Natural killer cell (primary cell): ENCODE data around the gene ACAD9. TPM values are rescaled to one million over a fixed set of nuclear protein-coding genes. Genes with fewer than 3 reads are reported as not detected.

Experiments
- ATAC-seq, 3 donors: fragments of 150-1000 bp in 2 of 3; fragments of 200-7000 bp in 1 of 3; cut with Tn5 transposase; 1 replicate in 1 of 3; 2 replicates in 2 of 3; pipeline ENCODE4 v1.10.0; 2021; ENCODE audit warnings: mild to moderate bottlenecking in 2 of 3, moderate library complexity in 2 of 3
- DNase-seq, 2 donors: peaks; one replicate each; pipeline versions ENCODE4 v3.0.0 to v3.0.0-alpha.2; 2013 to 2021; ENCODE audit warnings: mixed read lengths in 1 of 2
- H3K27ac ChIP-seq: one replicate; pipeline ENCODE4 v1.5.1; 2013; ENCODE audit warnings: mild to moderate bottlenecking, low read length
- H3K27me3 ChIP-seq: one replicate; pipeline ENCODE4 v1.6.1; 2013; ENCODE audit warnings: low read length; ENCODE audit not compliant: control insufficient read depth, insufficient read depth
- H3K36me3 ChIP-seq: one replicate; pipeline ENCODE4 v1.6.1; 2013; ENCODE audit warnings: low read length; ENCODE audit not compliant: control insufficient read depth, insufficient read depth
- H3K4me1 ChIP-seq: one replicate; pipeline ENCODE4 v1.6.1; 2013; ENCODE audit warnings: low read length; ENCODE audit not compliant: control insufficient read depth, insufficient read depth
- H3K4me3 ChIP-seq: one replicate; pipeline ENCODE4 v1.5.1; 2013; ENCODE audit warnings: low read length
- H3K9me3 ChIP-seq: one replicate; pipeline ENCODE4 v1.6.1; 2013; ENCODE audit warnings: low read length; ENCODE audit not compliant: control insufficient read depth, insufficient read depth
- H3K27ac Mint-ChIP-seq, 2 donors: one replicate each; pipeline ENCODE4 v1.8.0; 2022; ENCODE audit warnings: mild to moderate bottlenecking in 2 of 2, mixed read lengths in 2 of 2, moderate library complexity in 1 of 2
- H3K27me3 Mint-ChIP-seq, 2 donors: one replicate each; pipeline ENCODE4 v1.8.0; 2022; ENCODE audit warnings: low read depth in 2 of 2, mixed read lengths in 2 of 2
- H3K36me3 Mint-ChIP-seq: one replicate; pipeline ENCODE4 v1.8.0; 2022; ENCODE audit warnings: mixed read lengths
- H3K4me1 Mint-ChIP-seq, 2 donors: one replicate each; pipeline ENCODE4 v1.8.0; 2022; ENCODE audit warnings: mixed read lengths in 2 of 2
- H3K4me3 Mint-ChIP-seq: one replicate; pipeline ENCODE4 v1.8.0; 2022; ENCODE audit warnings: mild to moderate bottlenecking, moderate library complexity, mixed read lengths
- H3K9me3 Mint-ChIP-seq, 2 donors: one replicate each; pipeline ENCODE4 v1.8.0; 2022; ENCODE audit warnings: mixed read lengths in 2 of 2
- CTCF ChIP-seq: fragments of 200-600 bp; IDR thresholded peaks from one replicate; pipeline ENCODE4 v1.8.0; 2022; ENCODE audit warnings: antibody characterized with exemption
- WGBS: methylation state at CpG from one replicate; pipeline ENCODE4 v1.1.7; 2013; ENCODE audit warnings: missing lambda C conversion rate; ENCODE audit not compliant: insufficient coverage; 5-methylcytosine and 5-hydroxymethylcytosine counted together
- intact Hi-C: fragments of 100-400 bp; cut with micrococcal nuclease; formaldehyde crosslinking; loops from one replicate; pipeline ENCODE4 v1.14.2; 2022
- total RNA-seq, 4 donors: library from RNA; stranded (reverse); fragments of 120-200 nt in 1 of 4; gene quantifications; one replicate each; pipeline versions ENCODE4 v1.2.3 to v1.2.4, GENCODE V29; 2013 to 2022

ACAD9 gene
- total RNA-seq, 3 donors from 2014 or later (not counting 1 experiment from before 2014, with no cell fraction given): 43.4 to 71.3 (median 54.2) TPM

DNA sequence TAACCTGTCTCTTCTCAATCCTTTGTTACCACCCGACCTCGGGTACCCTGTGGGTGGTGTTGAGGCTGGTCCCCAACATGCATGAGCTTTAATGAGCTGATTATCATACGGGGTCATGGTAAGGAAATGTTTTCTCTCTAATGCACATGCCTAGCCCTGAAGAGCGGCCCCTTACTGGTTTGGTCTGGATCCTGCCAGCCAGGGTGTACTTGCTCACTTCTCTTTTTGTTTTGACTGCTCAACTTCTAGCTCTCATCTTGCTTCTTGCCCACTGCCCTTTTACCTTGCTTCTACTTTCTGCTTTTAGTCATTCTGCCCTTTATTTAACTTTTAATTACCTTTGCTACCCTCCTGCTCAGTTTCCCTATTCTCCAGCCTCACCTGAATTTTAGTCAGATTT, 44.3 kb upstream of the ACAD9 start:
- no peaks in the 10 kb centered on the region for H3K27me3 ChIP-seq
- no peaks in the 10 kb centered on the region for H3K27me3 Mint-ChIP-seq
- H3K4me1 ChIP-seq: no peaks in the 10 kb centered on the region
- no peaks in the 10 kb centered on the region for H3K36me3 ChIP-seq
- ATAC-seq (no peak), DNase-seq (no peak)
- intact Hi-C loops: no loop called here
- no peak overlapping the region for H3K4me3 ChIP-seq
- H3K9me3 Mint-ChIP-seq: no peaks in the 10 kb centered on the region
- H3K27ac Mint-ChIP-seq: no peak overlapping the region
- H3K4me3 Mint-ChIP-seq: no peak overlapping the region
- WGBS: 88% methylated on average over 4 of the region's 4 CpGs
- TF ChIP-seq CTCF: no peak
- H3K4me1 Mint-ChIP-seq: no peaks in the 10 kb centered on the region
- no peaks in the 10 kb centered on the region for H3K36me3 Mint-ChIP-seq
- H3K27ac ChIP-seq: no peak overlapping the region
- no peaks in the 10 kb centered on the region for H3K9me3 ChIP-seq

DNA sequence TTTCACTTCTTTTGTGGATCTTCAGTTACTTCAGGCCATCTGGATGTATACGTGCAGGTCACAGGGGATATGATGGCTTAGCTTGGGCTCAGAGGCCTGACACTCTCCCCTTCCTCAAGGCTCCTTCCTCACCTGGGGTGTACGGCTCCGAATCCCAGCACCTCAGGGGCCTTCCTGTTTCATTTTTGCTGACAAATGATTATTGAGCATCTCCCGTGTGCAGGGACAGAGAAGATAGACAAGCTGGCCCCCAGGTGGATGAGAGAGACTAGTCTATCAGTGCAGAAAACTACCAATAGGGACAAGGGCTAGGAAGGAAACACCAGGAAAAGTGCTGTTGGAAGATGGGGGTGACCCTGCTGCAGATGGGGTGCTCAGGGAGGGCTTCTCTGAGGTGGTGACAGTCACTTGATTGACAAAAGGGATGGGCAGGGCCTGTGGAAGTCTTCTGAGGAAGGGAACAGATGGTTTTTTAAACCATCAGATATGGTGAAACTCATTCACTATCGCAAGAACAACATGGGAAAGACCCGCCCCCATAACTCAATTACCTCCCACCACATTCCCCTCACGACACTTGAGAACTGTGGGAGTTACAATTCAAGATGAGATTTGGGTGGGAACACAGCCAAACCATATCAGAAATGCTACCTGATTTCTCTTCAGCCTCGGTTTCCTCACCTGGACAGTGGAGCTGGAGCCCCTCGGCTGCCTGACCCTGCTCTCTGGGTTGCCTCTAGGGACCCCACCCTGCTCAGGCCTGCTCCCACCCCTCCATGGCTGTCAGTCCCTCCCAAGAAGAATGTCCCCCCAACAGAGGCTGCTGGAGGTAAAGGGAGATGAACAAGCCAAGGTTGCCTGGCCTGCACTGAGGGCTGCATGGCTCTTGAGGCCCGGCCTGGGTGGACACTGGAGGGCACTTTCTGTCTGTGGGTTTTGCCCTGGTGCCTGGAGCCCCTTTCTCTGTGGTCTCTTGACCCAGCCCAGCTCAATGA, 37.2 kb upstream of the ACAD9 start:
- DNase-seq (no peak), ATAC-seq (no peak)
- Mint-ChIP-seq H3K4me1 (peaks cover 12 to 14% of the 10 kb centered on the region in 2 donors), H3K36me3 (no peaks in the 10 kb centered on the region), H3K9me3 (no peaks in the 10 kb centered on the region), H3K27me3 (no peaks in the 10 kb centered on the region), H3K4me3 (no peak overlapping the region), H3K27ac (no peak overlapping the region)
- intact Hi-C loops: no loop called here
- Histone ChIP-seq H3K4me1 (peaks cover 17% of the 10 kb centered on the region), H3K27ac (no peak overlapping the region), H3K36me3 (no peaks in the 10 kb centered on the region), H3K9me3 (no peaks in the 10 kb centered on the region), H3K27me3 (no peaks in the 10 kb centered on the region), H3K4me3 (no peak overlapping the region)
- no peak for TF ChIP-seq CTCF
- 85% methylated on average over 8 of the region's 10 CpGs for WGBS

DNA sequence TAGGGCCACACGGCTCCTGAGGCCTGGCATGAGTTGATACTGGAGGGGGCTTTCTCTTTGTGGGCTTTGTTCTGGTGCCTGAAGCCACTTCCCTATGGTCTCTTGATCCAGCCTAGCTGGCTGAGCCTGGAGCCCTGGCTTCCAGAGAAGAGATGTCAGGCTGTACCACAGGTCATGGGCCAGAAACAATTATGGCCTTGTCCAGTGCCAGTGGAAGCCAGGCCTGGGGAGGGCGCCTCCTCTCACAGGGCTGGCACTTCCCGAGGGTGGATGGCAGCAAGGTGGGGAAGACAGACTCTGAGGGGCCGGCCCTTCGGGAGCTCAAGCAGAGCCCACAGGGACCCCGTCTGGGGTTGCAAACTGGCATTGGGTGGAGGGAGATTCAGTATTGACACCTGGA, 34.9 kb upstream of the ACAD9 start:
- H3K27me3 Mint-ChIP-seq: no peaks in the 10 kb centered on the region
- intact Hi-C loops: no loop called here
- ATAC-seq (no peak), DNase-seq (no peak)
- Histone ChIP-seq H3K4me3 (no peak overlapping the region), H3K36me3 (no peaks in the 10 kb centered on the region), H3K9me3 (no peaks in the 10 kb centered on the region), H3K27me3 (no peaks in the 10 kb centered on the region), H3K4me1 (peaks cover 17% of the 10 kb centered on the region), H3K27ac (no peak overlapping the region)
- H3K9me3 Mint-ChIP-seq: no peaks in the 10 kb centered on the region
- H3K4me3 Mint-ChIP-seq: peak overlapping the region; percentile 31
- peaks cover 12 to 14% of the 10 kb centered on the region in 2 donors for H3K4me1 Mint-ChIP-seq
- no peak overlapping the region for H3K27ac Mint-ChIP-seq
- no peak for TF ChIP-seq CTCF
- H3K36me3 Mint-ChIP-seq: no peaks in the 10 kb centered on the region
- WGBS: 95% methylated on average over 6 of the region's 6 CpGs
